Breast epithelium (tissue), 3 donors: ENCODE results near the gene SPN.

Experiments
- CTCF ChIP-seq, 3 donors: fragments of 450-650 bp; IDR thresholded peaks; one replicate each; pipeline ENCODE4 v1.5.1; 2016 to 2017; ENCODE audit warnings: antibody characterized with exemption in 3 of 3, mild to moderate bottlenecking in 3 of 3, moderate library complexity in 3 of 3
- POLR2A ChIP-seq: fragments of 450-650 bp; IDR thresholded peaks from one replicate; pipeline ENCODE4 v1.6.1; 2016; ENCODE audit warnings: antibody characterized with exemption, mild to moderate bottlenecking, moderate library complexity

- TF ChIP-seq CTCF (IDR thresholded peaks at IDR 0.05) (no peak), POLR2A (no peak)
Observed at GRCh38 chr16:29674188-29674587, 11.1 kb downstream of the SPN start.
